Gastrocnemius medialis (tissue), 4 donors: Measurements from ENCODE around the gene MMRN1.

Experiments
- CTCF ChIP-seq, 5 experiments: fragments of 450-650 bp in 3 of 5; fragments of 200-600 bp in 2 of 5; sonication (generic) in 2 of 5; IDR thresholded peaks in 4 of 5; conservative IDR thresholded peaks in 1 of 5; 1 replicate in 4 of 5; 2 replicates in 1 of 5; pipeline ENCODE4 v1.5.1; 2016 to 2019; ENCODE audit warnings: antibody characterized with exemption in 5 of 5, mild to moderate bottlenecking in 3 of 5, moderate library complexity in 3 of 5
- POLR2A ChIP-seq, 2 donors: fragments of 450-650 bp; IDR thresholded peaks; one replicate each; pipeline ENCODE4 v1.6.1; 2017; ENCODE audit warnings: antibody characterized with exemption in 2 of 2, mild to moderate bottlenecking in 2 of 2, moderate library complexity in 2 of 2

GRCh38 chr4:89949782-89950387, 55.2 kb downstream of the MMRN1 start:
- TF ChIP-seq CTCF (IDR thresholded peaks at IDR 0.05 in 4 of 5, conservative IDR thresholded peaks at IDR 0.05 in 1 of 5), result no peak
- no peak for TF ChIP-seq POLR2A (IDR thresholded peaks at IDR 0.05)
